ENCODE results near the gene SPEN.
"Not testable (repeated sequence)": the region's sequence is repeated elsewhere in the genome, so short reads cannot be mapped to it uniquely, and the experiment has no call there.

SPEN gene

GRCh38 chr1:15899266-15899665 is 51.8 kb downstream of the SPEN start:
- no peak for DNase-seq (ENCODE audit: low read depth, low spot score)

- no peak for DNase-seq (ENCODE audit: low read depth, low spot score)
Measured at GRCh38 chr1:15900662-15901279, 53.3 kb downstream of the SPEN start.

DNA sequence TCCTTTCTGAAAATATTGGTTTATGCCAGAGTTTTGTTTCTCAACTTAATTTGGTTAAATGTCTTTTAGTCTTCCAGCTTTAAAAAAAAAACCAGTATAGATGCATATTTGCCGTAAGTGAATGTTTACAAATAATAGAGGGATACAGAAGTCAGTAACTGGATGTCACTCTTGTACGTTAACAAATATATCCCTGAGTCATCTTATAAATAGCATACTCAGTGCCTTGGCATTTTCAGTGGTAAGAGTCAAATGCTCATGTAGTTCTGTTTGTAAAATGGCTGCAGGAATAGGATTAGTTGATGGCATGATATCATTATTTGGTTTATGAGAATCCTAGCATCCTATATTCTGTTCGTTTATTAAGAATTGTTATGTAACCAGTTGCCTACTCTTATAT is 55.4 kb downstream of the SPEN start:
- DNase-seq (ENCODE audit: low read depth, low spot score): no peak

DNA sequence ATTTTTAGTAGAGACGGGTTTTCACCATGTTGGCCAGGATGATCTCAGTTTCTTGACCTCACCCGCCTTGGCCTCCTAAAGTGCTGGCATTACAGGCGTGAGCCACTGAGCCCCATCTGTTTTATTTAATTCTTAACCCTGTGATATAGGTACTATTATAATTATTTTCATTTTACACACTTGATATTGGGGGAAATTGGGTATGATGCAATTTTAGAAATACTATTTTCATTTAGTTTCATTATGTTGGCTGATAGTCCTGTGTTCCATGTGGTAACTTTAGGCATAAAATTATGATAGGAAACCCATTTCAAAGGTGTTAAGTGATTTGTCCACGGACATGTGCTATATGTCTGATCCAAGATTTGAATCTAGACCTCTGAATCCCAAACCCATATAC is 61.1 kb downstream of the SPEN start:
- no peak for DNase-seq (ENCODE audit: low read depth, low spot score)

GRCh38 chr1:15911141-15911540 is 63.6 kb downstream of the SPEN start:
- DNase-seq (ENCODE audit: low read depth, low spot score): no peak

DNA sequence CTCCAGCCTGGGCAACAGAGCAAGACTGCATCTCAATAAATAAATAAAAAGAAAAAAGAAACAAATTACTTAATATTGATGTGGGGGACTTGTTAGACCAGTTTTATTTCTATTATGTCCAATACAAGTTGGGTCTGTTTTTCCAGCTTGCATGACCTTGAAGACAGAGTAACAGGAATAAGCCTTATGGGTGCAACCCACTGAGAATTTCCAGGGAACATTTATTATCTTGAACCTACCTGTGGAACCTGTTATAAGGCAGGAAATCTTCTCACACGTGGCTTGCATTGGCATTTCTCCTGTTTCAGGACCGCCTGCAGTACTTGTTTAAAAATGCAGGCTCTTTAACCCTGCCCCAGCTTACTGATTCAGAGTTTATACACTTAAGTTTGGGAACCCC is 64.4 kb downstream of the SPEN start:
- DNase-seq (ENCODE audit: low read depth, low spot score): no peak

- not testable (repeated sequence) for DNase-seq (ENCODE audit: low read depth, low spot score)
Measured at GRCh38 chr1:15913607-15914006, 66.1 kb downstream of the SPEN start.

GRCh38 chr1:15915991-15916390 is 68.5 kb downstream of the SPEN start:
- no peak for DNase-seq (ENCODE audit: low read depth, low spot score)

- DNase-seq (ENCODE audit: low read depth, low spot score): no peak
Measured at GRCh38 chr1:15916417-15916816, 68.9 kb downstream of the SPEN start.

DNA sequence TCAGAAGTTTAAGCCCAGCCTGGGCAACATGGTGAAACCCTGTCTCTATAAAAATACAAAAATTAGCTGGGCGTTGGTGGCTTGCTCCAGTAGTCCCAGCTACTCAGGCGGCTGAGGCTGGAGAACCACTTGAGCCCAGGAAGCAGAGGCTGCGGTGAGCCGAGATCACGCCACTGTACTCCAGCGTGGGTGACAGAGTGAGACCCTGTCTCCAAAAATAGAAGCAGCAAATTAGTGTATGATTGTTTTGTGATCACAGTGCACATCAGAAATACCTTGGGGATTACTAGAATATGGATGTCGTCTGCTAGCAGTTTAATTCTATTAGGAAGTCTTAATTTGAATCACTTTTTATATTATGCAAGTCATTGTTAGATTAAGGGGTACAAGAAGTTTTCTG is 69.4 kb downstream of the SPEN start:
- no peak for DNase-seq (ENCODE audit: low read depth, low spot score)

DNA sequence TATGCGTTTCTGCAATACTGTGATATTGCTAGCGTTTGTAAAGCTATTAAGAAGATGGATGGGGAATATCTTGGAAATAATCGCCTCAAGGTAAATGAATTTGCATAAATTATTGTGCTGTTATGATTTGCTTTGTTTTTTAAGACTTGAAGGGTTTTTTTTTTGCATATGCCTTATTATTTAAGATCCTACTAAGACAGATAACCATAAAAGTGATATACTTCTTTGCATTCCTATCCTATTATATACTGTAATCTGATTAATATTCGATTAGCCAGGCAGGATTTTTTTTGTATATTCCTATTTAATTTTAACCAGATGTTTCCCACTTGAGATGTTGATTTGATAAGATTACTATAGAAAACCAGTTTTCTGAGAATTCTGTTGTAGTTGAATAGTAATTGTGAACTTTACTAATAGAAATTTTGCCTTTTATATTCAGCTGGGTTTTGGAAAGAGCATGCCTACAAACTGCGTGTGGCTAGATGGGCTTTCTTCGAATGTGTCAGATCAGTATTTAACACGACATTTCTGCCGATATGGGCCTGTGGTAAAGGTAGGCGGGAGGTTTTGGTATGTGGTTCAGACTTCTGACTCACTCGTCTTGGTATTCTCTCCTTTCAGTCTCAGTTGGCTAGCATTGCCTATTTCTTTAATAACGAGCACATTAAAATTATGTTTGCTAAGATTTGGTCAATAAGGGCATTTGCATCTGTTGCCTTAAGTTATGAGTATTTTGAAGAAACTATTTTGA is 71.6 kb downstream of the SPEN start:
- peak; percentile 41 for DNase-seq (ENCODE audit: low read depth, low spot score)

GRCh38 chr1:15923241-15923640 is 75.7 kb downstream of the SPEN start:
- no peak for DNase-seq (ENCODE audit: low read depth, low spot score)

- not testable (repeated sequence) for DNase-seq (ENCODE audit: low read depth, low spot score)
Measured at GRCh38 chr1:15926448-15926847, 78.9 kb downstream of the SPEN start.

DNA sequence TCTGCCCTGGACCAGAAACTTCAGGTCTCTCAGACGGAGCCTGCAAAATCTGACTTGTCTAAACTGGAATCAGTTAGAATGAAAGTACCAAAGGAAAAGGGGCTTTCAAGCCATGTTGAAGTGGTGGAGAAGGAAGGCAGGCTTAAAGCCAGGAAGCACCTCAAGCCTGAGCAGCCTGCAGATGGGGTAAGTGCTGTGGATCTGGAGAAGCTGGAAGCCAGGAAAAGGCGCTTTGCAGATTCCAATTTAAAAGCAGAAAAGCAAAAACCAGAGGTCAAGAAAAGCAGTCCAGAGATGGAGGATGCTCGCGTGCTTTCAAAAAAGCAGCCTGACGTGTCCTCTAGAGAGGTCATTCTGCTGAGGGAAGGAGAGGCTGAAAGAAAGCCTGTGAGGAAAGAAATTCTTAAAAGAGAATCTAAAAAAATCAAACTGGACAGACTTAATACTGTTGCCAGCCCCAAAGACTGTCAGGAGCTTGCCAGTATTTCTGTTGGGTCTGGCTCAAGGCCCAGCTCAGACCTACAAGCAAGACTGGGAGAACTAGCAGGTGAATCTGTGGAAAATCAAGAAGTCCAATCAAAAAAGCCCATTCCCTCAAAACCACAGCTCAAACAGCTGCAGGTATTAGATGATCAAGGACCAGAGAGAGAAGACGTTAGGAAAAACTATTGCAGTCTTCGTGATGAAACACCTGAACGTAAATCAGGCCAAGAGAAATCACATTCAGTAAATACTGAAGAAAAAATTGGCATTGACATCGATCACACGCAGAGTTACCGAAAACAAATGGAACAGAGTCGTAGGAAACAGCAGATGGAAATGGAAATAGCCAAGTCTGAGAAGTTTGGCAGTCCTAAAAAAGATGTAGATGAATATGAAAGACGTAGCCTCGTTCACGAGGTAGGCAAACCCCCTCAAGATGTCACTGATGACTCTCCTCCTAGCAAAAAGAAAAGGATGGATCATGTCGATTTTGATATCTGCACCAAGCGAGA is 81.8 kb downstream of the SPEN start:
- no peak for DNase-seq (ENCODE audit: low read depth, low spot score)

DNA sequence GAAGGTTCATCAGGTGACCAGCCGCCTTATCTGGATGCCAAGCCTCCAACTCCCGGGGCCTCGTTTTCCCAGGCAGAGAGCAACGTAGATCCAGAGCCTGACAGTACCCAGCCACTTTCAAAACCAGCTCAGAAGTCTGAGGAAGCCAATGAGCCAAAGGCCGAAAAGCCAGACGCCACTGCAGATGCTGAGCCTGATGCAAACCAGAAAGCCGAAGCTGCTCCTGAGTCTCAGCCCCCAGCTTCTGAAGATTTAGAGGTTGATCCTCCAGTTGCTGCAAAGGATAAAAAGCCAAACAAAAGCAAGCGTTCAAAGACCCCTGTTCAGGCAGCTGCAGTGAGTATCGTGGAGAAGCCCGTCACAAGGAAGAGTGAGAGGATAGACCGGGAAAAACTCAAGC is 83.9 kb downstream of the SPEN start:
- DNase-seq (ENCODE audit: low read depth, low spot score): no peak

- DNase-seq (ENCODE audit: low read depth, low spot score): no peak
Measured at GRCh38 chr1:15931884-15932283, 84.4 kb downstream of the SPEN start.

- no peak for DNase-seq (ENCODE audit: low read depth, low spot score)
Measured at GRCh38 chr1:15932612-15933011, 85.1 kb downstream of the SPEN start.

GRCh38 chr1:15933684-15934083 is 86.2 kb downstream of the SPEN start:
- no peak for DNase-seq (ENCODE audit: low read depth, low spot score)

DNA sequence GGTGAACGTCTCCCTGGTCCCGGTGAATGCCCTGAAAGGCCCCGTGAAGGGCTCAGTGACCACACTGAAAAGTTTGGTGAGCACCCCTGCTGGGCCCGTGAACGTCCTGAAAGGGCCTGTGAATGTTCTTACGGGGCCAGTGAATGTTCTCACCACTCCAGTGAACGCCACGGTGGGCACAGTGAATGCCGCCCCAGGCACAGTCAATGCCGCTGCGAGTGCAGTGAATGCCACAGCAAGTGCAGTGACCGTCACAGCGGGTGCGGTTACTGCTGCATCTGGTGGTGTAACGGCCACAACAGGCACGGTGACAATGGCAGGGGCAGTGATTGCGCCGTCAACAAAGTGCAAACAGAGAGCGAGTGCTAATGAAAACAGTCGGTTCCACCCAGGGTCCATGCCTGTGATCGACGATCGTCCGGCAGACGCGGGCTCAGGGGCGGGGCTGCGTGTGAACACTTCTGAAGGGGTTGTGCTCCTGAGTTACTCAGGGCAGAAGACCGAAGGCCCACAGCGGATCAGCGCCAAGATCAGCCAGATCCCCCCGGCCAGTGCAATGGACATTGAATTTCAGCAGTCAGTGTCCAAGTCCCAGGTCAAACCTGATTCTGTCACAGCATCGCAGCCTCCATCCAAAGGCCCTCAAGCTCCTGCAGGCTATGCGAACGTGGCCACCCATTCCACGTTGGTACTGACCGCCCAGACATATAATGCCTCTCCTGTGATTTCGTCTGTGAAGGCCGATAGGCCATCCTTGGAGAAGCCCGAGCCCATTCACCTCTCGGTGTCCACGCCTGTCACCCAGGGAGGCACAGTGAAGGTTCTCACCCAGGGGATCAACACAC is 86.9 kb downstream of the SPEN start:
- no peak for DNase-seq (ENCODE audit: low read depth, low spot score)

GRCh38 chr1:15935056-15935950 is 87.8 kb downstream of the SPEN start:
- DNase-seq (ENCODE audit: low read depth, low spot score): no peak
